Suprapubic skin (tissue), 3 donors: ENCODE measurements around the gene FAM107A.

Source experiments
- CTCF ChIP-seq, 2 donors: fragments of 200-600 bp in 1 of 2; fragments of 450-650 bp in 1 of 2; sonication (generic) in 1 of 2; IDR thresholded peaks; one replicate each; pipeline ENCODE4 v1.5.1; 2016 to 2019; ENCODE audit warnings: antibody characterized with exemption in 2 of 2, mild to moderate bottlenecking in 1 of 2, moderate library complexity in 1 of 2
- POLR2A ChIP-seq, 2 donors: fragments of 450-650 bp; IDR thresholded peaks; one replicate each; pipeline ENCODE4 v1.6.1; 2017; ENCODE audit warnings: antibody characterized with exemption in 2 of 2, mild to moderate bottlenecking in 2 of 2, moderate library complexity in 2 of 2

GRCh38 chr3:58584690-58585004, 7.5 kb upstream of the FAM107A start:
- TF ChIP-seq POLR2A (IDR thresholded peaks at IDR 0.05), result no peak
- no peak for TF ChIP-seq CTCF (IDR thresholded peaks at IDR 0.05)
